Measurements from ENCODE around the gene APOA4. TPM values are rescaled to one million over a fixed set of nuclear protein-coding genes. Genes with fewer than 3 reads are reported as not detected.

APOA4 gene
- total and polyA plus RNA-seq, 9 of the 15 experiments (the other 6 are each of a cell fraction or from before 2014, with no cell fraction given), result 0.07 TPM; not detected in 8

DNA sequence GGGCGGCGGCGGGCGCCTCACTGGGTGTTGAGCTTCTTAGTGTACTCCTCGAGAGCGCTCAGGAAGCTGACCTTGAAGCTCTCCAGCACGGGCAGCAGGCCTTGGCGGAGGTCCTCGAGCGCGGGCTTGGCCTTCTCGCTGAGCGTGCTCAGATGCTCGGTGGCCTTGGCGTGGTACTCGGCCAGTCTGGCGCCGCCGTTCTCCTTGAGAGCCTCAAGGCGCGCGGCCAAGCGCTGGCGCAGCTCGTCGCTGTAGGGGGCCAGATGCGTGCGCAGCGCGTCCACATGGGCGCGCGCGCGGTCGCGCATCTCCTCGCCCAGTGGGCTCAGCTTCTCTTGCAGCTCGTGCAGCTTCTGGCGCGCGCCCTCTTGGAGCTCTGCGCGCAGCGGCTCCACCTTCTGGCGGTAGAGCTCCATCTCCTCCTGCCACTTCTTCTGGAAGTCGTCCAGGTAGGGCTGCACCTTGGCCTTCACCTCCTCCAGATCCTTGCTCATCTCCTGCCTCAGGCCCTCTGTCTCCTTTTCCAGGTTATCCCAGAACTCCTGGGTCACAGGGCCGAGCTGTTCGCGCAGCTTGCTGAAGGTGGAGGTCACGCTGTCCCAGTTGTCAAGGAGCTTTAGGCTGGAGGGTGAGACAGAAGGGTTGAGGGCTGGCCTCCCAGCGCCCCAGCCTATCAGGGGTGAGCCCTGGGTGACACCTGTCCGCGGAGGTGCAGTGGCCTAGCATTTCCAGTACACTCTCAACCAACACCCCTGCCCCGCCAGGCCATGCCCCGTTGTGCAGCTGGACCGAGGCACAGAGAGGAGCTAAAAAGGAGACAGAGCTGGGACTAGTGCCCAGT, 12.9 kb upstream of the APOA4 start (continued):
- TF ChIP-seq TSC22D4 (tag; IDR thresholded peaks at IDR 0.05) (no peak), ZNF23 (CRISPR knock-in tag; IDR thresholded peaks at IDR 0.05) (no peak), NCOA6 (IDR thresholded peaks at IDR 0.05) (no peak), USF1 (CRISPR knock-in tag; IDR thresholded peaks at IDR 0.05) (no peak), ZNF133 (CRISPR knock-in tag; IDR thresholded peaks at IDR 0.05) (no peak), RB1 (IDR thresholded peaks at IDR 0.05; ENCODE audit: low read depth) (peak; percentile 95), SRSF3 (IDR thresholded peaks at IDR 0.05; ENCODE audit: insufficient read depth, low read length) (no peak), ARHGAP35 (IDR thresholded peaks at IDR 0.05; ENCODE audit: partially characterized antibody) (no peak), PATZ1 (CRISPR knock-in tag; IDR thresholded peaks at IDR 0.05; ENCODE audit: borderline replicate concordance) (no peak), MLX (CRISPR knock-in tag; conservative IDR thresholded peaks at IDR 0.05) (no peak), CBX8 (IDR thresholded peaks at IDR 0.05; ENCODE audit: borderline replicate concordance, extremely low read depth, low read depth, low read length, poor library complexity, severe bottlenecking) (no peak), ARNT (IDR thresholded peaks at IDR 0.05) (no peak), FOSL1 (tag; conservative IDR thresholded peaks at IDR 0.05) (no peak), ETV5 (CRISPR knock-in tag; IDR thresholded peaks at IDR 0.05; ENCODE audit: low read depth) (peak; percentile 47; the same call in 1 of the 2 replicates), GTF2F1 (IDR thresholded peaks at IDR 0.05; ENCODE audit: low read depth, low read length) (no peak), MCM7 (IDR thresholded peaks at IDR 0.05) (no peak), HDAC3 (IDR thresholded peaks at IDR 0.05; ENCODE audit: borderline replicate concordance, partially characterized antibody) (no peak), POLR2G (IDR thresholded peaks at IDR 0.05; ENCODE audit: low read depth, low read length) (peak; percentile 73), ZNF274 (IDR thresholded peaks at IDR 0.05; ENCODE audit: borderline replicate concordance, low read depth, low read length) (no peak), NFYB (IDR thresholded peaks at IDR 0.05; ENCODE audit: extremely low read depth, insufficient read length) (no peak), ZNF224 (CRISPR knock-in tag; IDR thresholded peaks at IDR 0.05) (no peak)
- TF ChIP-seq, protein P1, sequence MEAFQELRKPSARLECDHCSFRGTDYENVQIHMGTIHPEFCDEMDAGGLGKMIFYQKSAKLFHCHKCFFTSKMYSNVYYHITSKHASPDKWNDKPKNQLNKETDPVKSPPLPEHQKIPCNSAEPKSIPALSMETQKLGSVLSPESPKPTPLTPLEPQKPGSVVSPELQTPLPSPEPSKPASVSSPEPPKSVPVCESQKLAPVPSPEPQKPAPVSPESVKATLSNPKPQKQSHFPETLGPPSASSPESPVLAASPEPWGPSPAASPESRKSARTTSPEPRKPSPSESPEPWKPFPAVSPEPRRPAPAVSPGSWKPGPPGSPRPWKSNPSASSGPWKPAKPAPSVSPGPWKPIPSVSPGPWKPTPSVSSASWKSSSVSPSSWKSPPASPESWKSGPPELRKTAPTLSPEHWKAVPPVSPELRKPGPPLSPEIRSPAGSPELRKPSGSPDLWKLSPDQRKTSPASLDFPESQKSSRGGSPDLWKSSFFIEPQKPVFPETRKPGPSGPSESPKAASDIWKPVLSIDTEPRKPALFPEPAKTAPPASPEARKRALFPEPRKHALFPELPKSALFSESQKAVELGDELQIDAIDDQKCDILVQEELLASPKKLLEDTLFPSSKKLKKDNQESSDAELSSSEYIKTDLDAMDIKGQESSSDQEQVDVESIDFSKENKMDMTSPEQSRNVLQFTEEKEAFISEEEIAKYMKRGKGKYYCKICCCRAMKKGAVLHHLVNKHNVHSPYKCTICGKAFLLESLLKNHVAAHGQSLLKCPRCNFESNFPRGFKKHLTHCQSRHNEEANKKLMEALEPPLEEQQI (IDR thresholded peaks at IDR 0.05), result no peak
